Measurements from ENCODE around the gene TTBK1.

Gene TTBK1

DNA sequence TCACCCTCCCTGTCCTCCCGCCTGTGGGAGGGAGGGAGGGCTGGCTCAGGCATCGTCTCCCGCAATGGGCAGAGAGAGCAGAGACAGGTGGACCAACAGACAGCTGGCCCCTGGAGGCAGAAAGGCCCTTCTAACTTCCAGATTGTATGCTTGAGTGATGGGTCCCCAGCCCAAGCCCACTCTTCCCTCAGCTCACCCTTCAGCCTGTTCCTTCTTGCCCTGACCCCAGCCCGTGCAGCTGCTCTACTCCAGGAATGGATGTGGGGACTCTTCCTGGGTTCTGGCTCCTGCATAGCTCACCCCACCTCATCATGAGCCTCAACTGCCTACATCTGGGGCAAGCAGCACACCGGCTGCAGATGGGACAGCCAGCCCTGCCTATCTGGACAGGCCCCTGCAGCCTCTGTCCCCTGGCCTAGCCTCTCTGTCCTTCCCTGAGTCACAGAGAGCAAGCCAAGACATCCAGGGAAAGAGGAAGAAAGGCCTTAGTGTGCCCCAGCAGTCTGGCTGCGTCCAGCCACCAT, 43.2 kb downstream of the TTBK1 start:
- H3K9me3 ChIP-seq (ENCODE audit: control insufficient read depth, insufficient read depth, low read length), result no peaks in the 10 kb centered on the region
- peaks cover 22% of the 10 kb centered on the region for H3K27me3 ChIP-seq (ENCODE audit: control insufficient read depth, insufficient read depth, low read length)
- H3K36me3 ChIP-seq (ENCODE audit: control insufficient read depth, insufficient read depth, low read length), result no peaks in the 10 kb centered on the region
- no peak overlapping the region for H3K4me3 ChIP-seq (ENCODE audit: low read depth, low read length)
- no peaks in the 10 kb centered on the region for H3K4me1 ChIP-seq (ENCODE audit: control insufficient read depth, insufficient read depth, low read length)
- no peak overlapping the region for H3K9ac ChIP-seq (ENCODE audit: low read depth, low read length)

DNA sequence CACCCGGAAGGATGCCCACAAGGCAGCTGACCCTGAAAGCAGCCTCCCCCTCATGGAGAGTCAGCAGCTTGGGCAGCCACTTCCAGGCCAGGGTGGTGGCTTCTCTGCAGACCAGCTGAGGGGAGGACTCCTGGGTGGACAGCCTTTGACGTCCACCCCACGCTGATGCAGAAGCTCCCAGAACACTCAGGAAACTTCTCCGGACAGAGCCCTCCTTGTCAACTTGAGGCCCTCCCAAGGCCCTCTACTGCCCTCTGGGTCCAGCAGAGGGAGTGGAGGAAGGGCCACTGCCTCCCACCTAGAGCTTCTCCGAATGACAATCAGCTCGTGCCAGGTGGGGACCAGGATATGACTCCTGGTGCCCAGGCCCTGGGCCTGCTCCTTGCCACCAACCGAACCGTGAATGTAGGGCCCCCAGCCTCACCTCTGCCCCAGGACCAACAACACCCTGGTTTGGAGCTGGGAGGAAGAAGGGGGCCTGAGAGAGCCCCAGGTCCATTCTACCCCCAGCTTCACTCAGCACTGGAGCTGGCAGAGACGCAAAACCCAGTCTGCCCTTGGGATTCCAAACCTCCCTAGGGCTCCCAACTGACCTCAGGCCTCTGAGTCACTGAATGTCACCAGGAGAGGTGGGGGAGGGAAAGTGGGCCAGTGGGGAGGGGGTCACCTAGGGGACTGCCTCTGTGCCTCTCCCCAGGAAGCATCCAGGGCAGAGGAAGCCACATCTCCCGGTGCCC, 43.9 kb downstream of the TTBK1 start:
- Histone ChIP-seq H3K4me3 (ENCODE audit: low read depth, low read length) (no peak overlapping the region), H3K27me3 (ENCODE audit: control insufficient read depth, insufficient read depth, low read length) (peaks cover 20% of the 10 kb centered on the region), H3K36me3 (ENCODE audit: control insufficient read depth, insufficient read depth, low read length) (no peaks in the 10 kb centered on the region), H3K4me1 (ENCODE audit: control insufficient read depth, insufficient read depth, low read length) (no peaks in the 10 kb centered on the region), H3K9me3 (ENCODE audit: control insufficient read depth, insufficient read depth, low read length) (no peaks in the 10 kb centered on the region), H3K9ac (ENCODE audit: low read depth, low read length) (no peak overlapping the region)

DNA sequence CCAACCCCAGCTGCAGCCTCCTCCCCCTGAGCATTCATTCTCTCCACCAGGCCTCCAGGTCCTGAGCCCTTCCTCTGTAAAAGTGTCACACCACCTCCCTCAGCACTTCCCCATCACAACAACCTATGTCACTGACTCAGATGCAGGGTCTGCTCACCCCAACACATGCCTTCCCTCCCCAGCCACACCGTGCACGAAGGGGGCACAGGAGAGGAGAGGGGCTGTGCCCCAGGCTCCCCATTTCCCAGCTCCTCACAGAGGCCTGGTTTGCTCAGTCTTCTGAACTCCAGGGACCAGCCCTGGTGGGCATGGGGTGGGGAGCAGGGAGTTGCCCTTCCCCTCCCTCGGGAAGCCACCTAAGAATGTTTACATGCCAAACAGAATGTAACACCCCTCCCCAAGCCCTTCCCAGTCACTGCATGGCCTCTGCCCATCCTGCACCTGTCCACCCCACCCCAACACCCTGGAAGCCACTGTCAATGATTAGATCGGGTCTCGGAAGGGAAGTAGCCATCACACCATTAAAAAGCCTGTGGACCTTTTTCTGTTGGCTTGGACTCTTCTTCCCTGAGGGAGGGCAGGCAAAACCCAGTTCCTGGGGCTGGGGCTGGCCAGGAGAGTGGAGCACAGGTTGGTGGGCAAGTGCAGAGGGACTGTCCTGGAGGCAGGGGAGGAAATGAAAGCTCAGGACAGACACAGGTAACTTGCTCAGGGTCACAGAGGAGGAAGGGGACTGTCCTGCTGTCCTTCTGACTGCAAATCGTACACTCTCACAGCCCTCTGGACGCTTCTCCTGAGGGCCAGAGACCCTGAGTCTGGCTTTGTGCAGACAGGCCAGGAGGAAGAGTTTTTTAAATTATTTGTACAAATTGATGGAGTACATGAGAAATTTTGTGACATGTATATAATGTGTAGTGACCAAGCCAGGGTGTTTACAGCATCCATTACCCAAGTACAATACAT, 44.7 kb downstream of the TTBK1 start:
- Histone ChIP-seq H3K9me3 (ENCODE audit: control insufficient read depth, insufficient read depth, low read length) (no peaks in the 10 kb centered on the region), H3K4me1 (ENCODE audit: control insufficient read depth, insufficient read depth, low read length) (no peaks in the 10 kb centered on the region), H3K4me3 (ENCODE audit: low read depth, low read length) (no peak overlapping the region), H3K36me3 (ENCODE audit: control insufficient read depth, insufficient read depth, low read length) (no peaks in the 10 kb centered on the region), H3K27me3 (ENCODE audit: control insufficient read depth, insufficient read depth, low read length) (peaks cover 20% of the 10 kb centered on the region), H3K9ac (ENCODE audit: low read depth, low read length) (no peak overlapping the region)

- no peak overlapping the region for H3K9ac ChIP-seq (ENCODE audit: low read depth, low read length)
- no peaks in the 10 kb centered on the region for H3K4me1 ChIP-seq (ENCODE audit: control insufficient read depth, insufficient read depth, low read length)
These were observed 47.1 kb downstream of the TTBK1 start for GRCh38 chr6:43290339-43290904.

GRCh38 chr6:43290905-43291355, 47.6 kb downstream of the TTBK1 start:
- H3K27me3 ChIP-seq (ENCODE audit: control insufficient read depth, insufficient read depth, low read length), result peaks cover 7% of the 10 kb centered on the region
- H3K4me3 ChIP-seq (ENCODE audit: low read depth, low read length), result no peak overlapping the region
- H3K9me3 ChIP-seq (ENCODE audit: control insufficient read depth, insufficient read depth, low read length), result no peaks in the 10 kb centered on the region
- no peak overlapping the region for H3K9ac ChIP-seq (ENCODE audit: low read depth, low read length)
- no peaks in the 10 kb centered on the region for H3K4me1 ChIP-seq (ENCODE audit: control insufficient read depth, insufficient read depth, low read length)
- no peaks in the 10 kb centered on the region for H3K36me3 ChIP-seq (ENCODE audit: control insufficient read depth, insufficient read depth, low read length)

More at GRCh38 chr6:43290339-43290904, 47.1 kb downstream of the TTBK1 start:
- Histone ChIP-seq H3K4me3 (ENCODE audit: low read depth, low read length) (no peak overlapping the region), H3K9me3 (ENCODE audit: control insufficient read depth, insufficient read depth, low read length) (no peaks in the 10 kb centered on the region), H3K27me3 (ENCODE audit: control insufficient read depth, insufficient read depth, low read length) (peaks cover 12% of the 10 kb centered on the region), H3K36me3 (ENCODE audit: control insufficient read depth, insufficient read depth, low read length) (no peaks in the 10 kb centered on the region)

- Histone ChIP-seq H3K27me3 (ENCODE audit: control insufficient read depth, insufficient read depth, low read length) (no peaks in the 10 kb centered on the region), H3K9ac (ENCODE audit: low read depth, low read length) (no peak overlapping the region), H3K4me1 (ENCODE audit: control insufficient read depth, insufficient read depth, low read length) (no peaks in the 10 kb centered on the region)
These were observed 48.4 kb downstream of the TTBK1 start for GRCh38 chr6:43291708-43292107.

DNA sequence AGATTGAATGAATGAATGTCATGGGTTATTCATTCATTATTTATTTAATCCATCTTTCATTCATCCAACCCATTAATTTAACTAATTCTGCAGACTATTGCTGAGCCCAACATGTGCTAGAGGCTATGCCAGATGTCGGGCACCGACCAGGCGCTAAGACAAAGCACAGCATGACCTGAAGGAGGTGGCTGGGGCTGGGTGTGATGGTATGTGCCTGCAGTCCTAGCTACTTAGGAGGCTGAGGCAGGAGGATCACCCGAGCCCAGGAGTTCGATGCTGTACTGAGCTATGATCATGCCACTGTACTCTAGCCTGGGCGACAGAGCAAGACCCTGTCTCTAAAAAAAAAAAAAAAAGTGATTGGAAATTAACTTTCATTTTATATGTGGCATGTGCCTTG, 49.1 kb downstream of the TTBK1 start:
- Histone ChIP-seq H3K9ac (ENCODE audit: low read depth, low read length) (no peak overlapping the region), H3K27me3 (ENCODE audit: control insufficient read depth, insufficient read depth, low read length) (no peaks in the 10 kb centered on the region), H3K4me3 (ENCODE audit: low read depth, low read length) (no peak overlapping the region), H3K36me3 (ENCODE audit: control insufficient read depth, insufficient read depth, low read length) (no peaks in the 10 kb centered on the region), H3K4me1 (ENCODE audit: control insufficient read depth, insufficient read depth, low read length) (no peaks in the 10 kb centered on the region), H3K9me3 (ENCODE audit: control insufficient read depth, insufficient read depth, low read length) (no peaks in the 10 kb centered on the region)

More at GRCh38 chr6:43291708-43292107, 48.4 kb downstream of the TTBK1 start:
- Histone ChIP-seq H3K9me3 (ENCODE audit: control insufficient read depth, insufficient read depth, low read length) (no peaks in the 10 kb centered on the region), H3K36me3 (ENCODE audit: control insufficient read depth, insufficient read depth, low read length) (no peaks in the 10 kb centered on the region), H3K4me3 (ENCODE audit: low read depth, low read length) (no peak overlapping the region)

DNA sequence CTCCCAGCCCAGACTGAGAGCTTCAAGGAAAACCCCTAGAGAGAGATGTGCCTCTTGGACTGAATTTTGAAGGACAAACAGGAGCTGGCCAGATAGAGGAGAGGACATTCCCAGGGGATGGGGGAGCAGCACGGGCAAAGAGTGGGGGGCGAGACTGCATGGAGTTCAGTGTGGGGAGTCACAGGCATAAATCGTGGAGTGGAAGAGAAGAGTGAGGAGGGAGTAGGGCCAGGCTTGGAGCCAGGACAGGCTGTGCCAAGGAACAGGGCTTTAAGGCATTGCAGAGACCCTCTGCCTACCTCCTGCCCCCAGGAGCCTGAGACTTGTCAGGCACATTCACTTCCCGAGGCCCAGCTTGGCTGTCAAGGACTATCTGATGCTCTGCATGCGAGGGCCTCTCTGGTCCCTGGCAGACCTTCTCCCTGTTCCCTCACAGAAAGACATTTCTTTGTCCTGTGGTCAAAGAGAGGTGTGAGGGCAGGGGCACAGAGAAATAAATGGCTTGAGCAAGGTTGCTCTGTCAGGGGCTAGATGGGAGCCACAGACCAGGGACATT, 49.6 kb downstream of the TTBK1 start:
- Histone ChIP-seq H3K9ac (ENCODE audit: low read depth, low read length) (no peak overlapping the region), H3K36me3 (ENCODE audit: control insufficient read depth, insufficient read depth, low read length) (no peaks in the 10 kb centered on the region), H3K27me3 (ENCODE audit: control insufficient read depth, insufficient read depth, low read length) (no peaks in the 10 kb centered on the region), H3K9me3 (ENCODE audit: control insufficient read depth, insufficient read depth, low read length) (no peaks in the 10 kb centered on the region), H3K4me3 (ENCODE audit: low read depth, low read length) (no peak overlapping the region), H3K4me1 (ENCODE audit: control insufficient read depth, insufficient read depth, low read length) (no peaks in the 10 kb centered on the region)

GRCh38 chr6:43293698-43294097, 50.4 kb downstream of the TTBK1 start:
- H3K4me1 ChIP-seq (ENCODE audit: control insufficient read depth, insufficient read depth, low read length), result no peaks in the 10 kb centered on the region
- H3K4me3 ChIP-seq (ENCODE audit: low read depth, low read length), result no peak overlapping the region
- H3K36me3 ChIP-seq (ENCODE audit: control insufficient read depth, insufficient read depth, low read length), result no peaks in the 10 kb centered on the region

GRCh38 chr6:43294536-43294935, 51.3 kb downstream of the TTBK1 start:
- no peak overlapping the region for H3K9ac ChIP-seq (ENCODE audit: low read depth, low read length)
- H3K9me3 ChIP-seq (ENCODE audit: control insufficient read depth, insufficient read depth, low read length), result no peaks in the 10 kb centered on the region
- no peak overlapping the region for H3K4me3 ChIP-seq (ENCODE audit: low read depth, low read length)
- H3K27me3 ChIP-seq (ENCODE audit: control insufficient read depth, insufficient read depth, low read length), result no peaks in the 10 kb centered on the region
- no peaks in the 10 kb centered on the region for H3K4me1 ChIP-seq (ENCODE audit: control insufficient read depth, insufficient read depth, low read length)
- no peaks in the 10 kb centered on the region for H3K36me3 ChIP-seq (ENCODE audit: control insufficient read depth, insufficient read depth, low read length)

More at GRCh38 chr6:43293698-43294097, 50.4 kb downstream of the TTBK1 start:
- no peaks in the 10 kb centered on the region for H3K27me3 ChIP-seq (ENCODE audit: control insufficient read depth, insufficient read depth, low read length)
- no peak overlapping the region for H3K9ac ChIP-seq (ENCODE audit: low read depth, low read length)
- no peaks in the 10 kb centered on the region for H3K9me3 ChIP-seq (ENCODE audit: control insufficient read depth, insufficient read depth, low read length)

DNA sequence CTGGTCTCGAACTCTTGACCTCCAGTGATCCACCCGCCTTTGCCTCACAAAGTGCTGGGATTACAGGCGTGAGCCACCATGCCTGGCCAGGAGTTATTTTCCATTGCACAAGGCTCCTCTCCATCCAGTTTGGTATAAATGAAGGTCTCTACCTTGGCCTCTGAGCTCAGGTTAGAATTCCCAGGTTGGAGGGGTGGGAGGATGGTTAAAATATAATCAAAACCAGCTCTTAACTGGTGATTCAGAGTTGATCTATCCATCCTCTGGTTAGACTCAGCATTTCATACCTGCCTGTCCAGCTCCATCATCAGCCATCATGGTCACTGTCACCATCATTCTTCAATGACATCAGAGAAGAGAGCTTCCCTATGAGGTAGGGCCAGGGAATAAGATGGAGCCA, 52.2 kb downstream of the TTBK1 start:
- Histone ChIP-seq H3K36me3 (ENCODE audit: control insufficient read depth, insufficient read depth, low read length) (no peaks in the 10 kb centered on the region), H3K9ac (ENCODE audit: low read depth, low read length) (no peak overlapping the region), H3K4me3 (ENCODE audit: low read depth, low read length) (no peak overlapping the region), H3K9me3 (ENCODE audit: control insufficient read depth, insufficient read depth, low read length) (no peaks in the 10 kb centered on the region), H3K27me3 (ENCODE audit: control insufficient read depth, insufficient read depth, low read length) (no peaks in the 10 kb centered on the region), H3K4me1 (ENCODE audit: control insufficient read depth, insufficient read depth, low read length) (no peaks in the 10 kb centered on the region)

All from iPS-15b (cell line).